Effector CD8-positive, alpha-beta T cell (primary cell): ENCODE data around the gene PDCD2.
"Not testable (repeated sequence)": the region's sequence is repeated elsewhere in the genome, so short reads cannot be mapped to it uniquely, and the experiment has no call there.

ENCODE experiments used
- DNase-seq: peaks from one replicate; lab custom pipeline; 2025; lab: John Stamatoyannopoulos, UW

The PDCD2 gene

DNA sequence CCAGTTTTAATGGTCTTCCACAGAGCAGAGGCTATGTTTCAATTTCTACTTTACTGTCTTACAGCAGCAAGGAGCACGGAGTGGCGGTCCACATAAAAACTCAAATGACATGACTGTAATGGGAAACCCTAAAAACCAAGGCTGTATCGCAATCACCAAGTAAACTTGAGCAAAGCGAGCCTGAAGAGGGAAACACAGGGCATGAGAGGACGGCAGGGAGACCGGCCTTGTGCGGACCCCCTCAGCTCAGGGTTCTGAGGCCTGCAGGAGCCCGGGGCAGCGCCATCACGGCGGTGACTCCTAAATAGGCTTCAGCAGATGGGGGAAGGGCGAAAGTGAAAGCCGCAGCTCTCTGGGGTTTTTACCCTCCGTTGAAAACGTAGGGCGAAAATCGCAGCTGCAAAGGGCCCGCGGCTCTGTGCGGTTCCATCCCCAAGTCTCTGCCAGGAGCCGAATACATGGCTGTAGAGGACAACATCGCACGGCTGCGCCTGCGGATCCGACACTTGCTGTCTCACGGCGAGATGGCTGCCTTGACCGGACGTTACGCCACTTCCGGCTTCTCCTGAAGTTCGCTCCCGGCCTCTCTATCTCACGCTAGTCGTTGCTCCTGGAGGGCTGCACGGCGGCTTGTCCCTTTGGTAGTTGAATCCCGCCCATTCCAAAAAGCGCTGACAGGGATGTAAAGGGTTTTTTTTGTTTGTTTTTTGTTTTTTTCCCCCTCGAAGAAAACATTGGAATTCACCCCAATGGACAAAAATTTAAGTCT, 31.5 kb downstream of the PDCD2 start, which contains the start of gene PSMB1:
Gene PSMB1 (minus strand): TSS at position 543 of the 769 bp plus-strand sequence. CDS start 65 bp downstream, at position 478.
- peak; percentile 62 for DNase-seq

DNA sequence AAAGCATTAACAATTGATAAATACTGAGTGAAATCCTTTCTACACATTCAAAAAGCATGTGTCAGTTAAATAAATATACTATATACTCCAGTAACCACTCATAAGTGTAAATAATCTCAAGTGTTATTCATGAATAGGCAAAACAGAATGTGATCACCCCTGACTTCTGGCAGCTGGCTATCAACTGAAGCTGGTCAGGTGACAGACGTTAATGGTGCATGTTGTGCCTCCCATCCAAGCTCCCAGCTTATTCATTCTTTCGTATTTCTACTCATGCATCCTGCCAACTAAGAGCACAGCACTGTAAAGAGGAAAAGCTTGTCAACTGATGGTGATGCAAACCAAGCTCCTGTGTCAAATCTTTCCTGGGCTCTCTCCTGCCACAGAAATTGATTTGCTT, 39.0 kb downstream of the PDCD2 start:
- DNase-seq, result no peak

DNA sequence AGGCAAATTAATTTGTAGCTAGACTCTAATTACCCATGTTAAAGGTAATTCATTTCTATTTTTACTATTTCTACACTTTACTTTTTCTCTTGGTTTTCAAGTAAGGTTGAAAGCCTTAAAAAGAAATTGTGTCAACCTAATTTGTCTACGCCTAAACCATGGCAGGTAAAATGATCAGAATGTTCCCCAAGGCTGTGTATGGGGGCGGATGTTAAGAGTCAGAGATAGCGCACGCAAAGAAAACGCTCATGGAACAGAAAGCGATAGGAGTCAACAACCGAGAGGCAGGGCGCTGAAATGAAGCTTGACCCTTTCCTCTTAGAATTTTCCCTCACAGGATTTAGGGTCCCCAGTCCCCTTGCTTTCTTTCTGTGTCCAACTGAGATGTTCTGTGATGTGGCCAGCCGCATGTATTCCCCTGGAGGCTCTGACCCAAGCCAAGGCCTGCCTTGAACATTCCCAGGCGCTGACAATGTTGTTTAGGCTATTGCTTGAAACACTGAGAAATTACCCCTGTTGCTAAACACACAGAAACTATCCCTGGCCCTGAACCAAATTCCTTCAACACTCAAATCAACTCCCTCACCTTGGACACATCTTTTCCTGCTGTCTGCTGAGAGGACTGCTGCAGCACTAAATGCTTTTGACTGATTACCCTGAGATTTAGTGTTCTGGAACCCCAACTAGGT, 42.3 kb downstream of the PDCD2 start:
- DNase-seq, result no peak

DNA sequence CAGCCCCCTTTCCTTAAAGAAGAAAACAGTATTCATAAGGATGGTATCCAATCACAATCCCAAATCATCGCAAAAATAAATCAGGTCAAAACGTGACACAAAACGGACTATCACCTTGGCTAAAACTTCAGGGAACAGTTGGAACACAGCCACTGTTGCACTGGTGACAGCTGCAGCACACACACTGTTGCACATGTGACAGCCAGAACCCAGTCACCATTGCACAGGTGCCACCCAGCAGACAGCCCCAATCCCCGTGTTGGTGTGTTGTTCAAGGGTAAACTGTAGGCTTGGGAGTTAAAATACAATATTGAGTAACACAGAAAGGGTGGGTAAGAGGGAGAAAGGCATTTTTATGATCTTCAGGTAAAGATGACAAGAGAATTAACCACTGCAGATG, 47.1 kb downstream of the PDCD2 start:
- no peak for DNase-seq

DNA sequence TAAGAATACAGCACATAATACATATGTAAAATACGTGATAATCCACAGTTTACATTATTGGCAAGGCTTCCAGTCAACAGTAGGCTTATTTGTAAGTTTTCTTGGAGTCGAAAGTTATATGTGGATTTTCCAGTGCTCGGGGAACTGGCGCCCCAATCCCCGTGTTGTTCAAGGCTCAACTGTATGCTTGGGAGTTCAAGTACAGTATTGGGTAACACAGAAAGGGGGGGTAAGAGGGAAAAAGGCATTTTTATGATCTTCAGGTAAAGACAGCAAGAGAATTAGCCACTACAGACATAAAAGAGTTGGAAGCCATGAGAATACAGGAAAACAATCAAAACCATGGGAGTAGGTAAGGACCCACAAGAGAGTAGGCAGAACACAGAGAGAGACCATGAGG, 47.8 kb downstream of the PDCD2 start:
- no peak for DNase-seq

DNA sequence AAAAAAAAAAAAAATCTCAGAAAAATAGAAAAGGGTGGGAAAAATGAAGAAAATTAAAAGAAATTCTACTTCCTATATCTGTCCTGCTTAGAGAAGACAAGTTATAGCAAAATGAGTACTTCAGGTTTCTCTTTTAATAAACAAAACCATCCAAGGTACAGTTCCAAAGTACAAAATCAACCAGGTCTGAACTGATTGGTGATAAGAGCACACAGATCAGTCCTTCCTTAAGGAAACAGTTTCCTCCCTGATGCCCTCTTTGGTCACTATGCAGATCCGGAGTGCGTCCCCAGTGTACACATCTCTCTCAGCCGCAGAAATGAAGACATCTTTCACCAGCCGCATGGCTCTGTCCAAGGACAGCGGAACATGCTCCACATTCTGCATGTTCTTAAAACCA, 49.4 kb downstream of the PDCD2 start:
- DNase-seq, result no peak

DNA sequence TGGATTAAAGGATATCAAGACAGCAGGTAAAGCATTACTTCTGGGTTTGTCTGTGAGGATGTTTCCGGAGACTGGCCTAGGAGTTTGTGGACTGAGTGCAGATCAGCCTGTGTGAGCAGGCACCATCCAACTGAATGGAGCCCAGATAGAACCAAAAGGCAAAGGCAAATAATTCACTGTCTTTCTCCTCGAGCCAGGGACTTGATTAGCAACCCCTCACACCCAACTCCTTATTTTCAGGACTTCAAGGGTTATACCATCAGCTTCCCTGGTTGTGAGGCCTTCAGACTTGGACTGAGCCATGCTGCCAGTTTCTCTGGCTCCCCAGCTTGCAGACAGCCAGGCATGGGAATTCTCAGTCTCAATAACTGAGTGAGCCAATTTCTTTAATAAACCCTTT, 50.6 kb downstream of the PDCD2 start:
- DNase-seq, result no peak

DNA sequence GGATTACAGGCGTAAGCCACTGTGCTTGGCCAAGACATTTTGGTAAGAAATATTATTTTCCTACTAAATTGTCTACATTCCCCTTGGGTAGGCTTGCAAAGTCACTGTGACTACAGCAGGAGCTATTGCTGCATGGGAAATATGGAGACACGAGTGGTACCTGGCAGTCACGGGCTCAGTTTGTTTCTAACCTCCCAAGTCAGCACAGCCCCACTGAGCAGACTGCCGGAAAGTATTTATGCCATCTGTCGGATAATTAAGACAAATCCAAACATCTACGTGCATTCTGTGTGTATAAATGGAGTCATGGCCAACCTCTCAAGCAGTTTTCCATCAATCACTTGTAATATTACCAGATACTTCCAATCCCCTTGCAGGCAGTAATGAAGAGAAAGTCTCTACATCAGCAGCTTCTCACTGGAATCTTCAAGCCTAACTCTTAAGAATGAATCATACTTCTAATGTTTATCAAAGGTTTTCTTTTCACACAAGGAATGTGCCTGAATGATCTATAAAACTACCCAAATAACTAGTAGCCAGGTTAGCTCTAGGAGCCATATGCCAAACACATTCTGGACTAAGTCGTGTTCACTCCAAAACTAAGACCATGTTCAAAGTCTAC, 51.5 kb downstream of the PDCD2 start:
- no peak for DNase-seq

DNA sequence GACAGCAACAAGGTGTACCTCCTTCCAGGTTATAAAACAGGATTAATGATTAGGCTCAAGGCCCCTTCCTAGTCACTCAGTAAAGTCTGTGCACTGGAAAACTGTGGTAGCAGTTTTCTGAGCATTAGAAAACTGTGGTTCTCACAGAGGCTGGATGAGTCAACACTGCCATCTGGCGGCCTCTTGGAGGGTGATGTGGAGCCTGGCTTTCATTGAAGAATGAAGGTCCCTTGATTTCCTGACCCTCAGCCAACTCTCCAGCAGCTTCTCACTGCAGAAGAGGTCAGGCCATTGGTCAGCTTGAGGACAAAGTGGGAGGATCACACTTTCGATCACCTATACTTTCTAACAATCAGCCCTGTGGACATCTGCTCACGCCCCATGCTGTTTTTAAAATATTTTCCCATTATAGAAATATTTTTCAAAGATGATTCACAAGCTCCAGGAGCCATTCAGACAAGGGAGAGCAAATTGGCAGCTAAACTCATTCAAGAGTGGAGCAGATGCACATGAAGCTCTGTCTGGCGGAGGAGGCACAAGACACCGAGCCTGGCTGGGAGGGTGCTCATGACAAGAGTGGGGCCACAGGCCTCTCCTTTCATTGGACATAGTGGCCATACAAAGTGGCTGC, 54.5 kb downstream of the PDCD2 start:
- DNase-seq, result peak; percentile 52

DNA sequence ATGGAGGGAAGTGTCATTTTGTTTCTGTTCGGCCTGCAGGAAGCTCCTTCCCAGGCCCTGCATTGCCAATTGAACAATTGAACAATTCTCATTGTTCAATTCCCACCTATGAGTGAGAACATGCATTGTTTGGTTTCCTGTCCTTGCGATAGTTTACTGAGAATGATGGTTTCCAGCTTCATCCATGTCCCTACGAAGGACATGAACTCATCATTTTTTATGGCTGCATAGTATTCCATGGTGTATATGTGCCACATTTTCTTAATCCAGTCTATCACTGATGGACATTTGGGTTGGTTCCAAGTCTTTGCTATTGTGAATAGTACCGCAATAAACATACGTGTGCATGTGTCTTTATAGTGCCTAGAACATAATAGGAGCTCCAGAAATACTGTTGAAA, 56.4 kb downstream of the PDCD2 start:
- not testable (repeated sequence) for DNase-seq

DNA sequence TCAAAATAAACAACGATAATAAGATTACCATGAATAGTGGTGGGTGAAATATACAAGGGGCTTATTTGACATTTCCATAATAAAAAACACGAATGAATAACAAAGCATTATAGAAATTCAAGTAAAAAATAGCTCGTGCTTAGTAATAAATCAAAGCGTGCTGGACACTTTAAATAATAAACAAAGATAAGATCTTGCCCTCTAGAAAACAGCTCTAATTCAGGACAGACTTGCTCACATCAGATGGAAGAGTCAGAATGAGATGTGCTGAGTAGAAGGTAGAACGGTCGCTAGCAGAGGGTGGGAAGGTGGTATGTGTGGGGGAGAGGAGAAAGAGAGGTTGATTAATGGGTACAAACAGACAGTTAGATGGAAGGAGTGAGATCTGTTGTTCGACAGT, 58.6 kb downstream of the PDCD2 start:
- no peak for DNase-seq
